ENCODE results near the gene PARVA.

PARVA gene

GRCh38 chr11:12375720-12376119 is 1.7 kb upstream of the PARVA start:
- H3K4me3 ChIP-seq (ENCODE audit: low read depth, low read length), result no peak overlapping the region
- no peaks in the 10 kb centered on the region for H3K36me3 ChIP-seq (replicated peaks)
- DNase-seq, result no peak
- in situ Hi-C loops (cut with HindIII; ENCODE audit: low pct_ligation_motif_present, low sequenced_read_pairs), result no loop called here
- H3K27me3 ChIP-seq (replicated peaks), result no peaks in the 10 kb centered on the region
- no peak overlapping the region for H3K27ac ChIP-seq
- TF ChIP-seq, protein P1, sequence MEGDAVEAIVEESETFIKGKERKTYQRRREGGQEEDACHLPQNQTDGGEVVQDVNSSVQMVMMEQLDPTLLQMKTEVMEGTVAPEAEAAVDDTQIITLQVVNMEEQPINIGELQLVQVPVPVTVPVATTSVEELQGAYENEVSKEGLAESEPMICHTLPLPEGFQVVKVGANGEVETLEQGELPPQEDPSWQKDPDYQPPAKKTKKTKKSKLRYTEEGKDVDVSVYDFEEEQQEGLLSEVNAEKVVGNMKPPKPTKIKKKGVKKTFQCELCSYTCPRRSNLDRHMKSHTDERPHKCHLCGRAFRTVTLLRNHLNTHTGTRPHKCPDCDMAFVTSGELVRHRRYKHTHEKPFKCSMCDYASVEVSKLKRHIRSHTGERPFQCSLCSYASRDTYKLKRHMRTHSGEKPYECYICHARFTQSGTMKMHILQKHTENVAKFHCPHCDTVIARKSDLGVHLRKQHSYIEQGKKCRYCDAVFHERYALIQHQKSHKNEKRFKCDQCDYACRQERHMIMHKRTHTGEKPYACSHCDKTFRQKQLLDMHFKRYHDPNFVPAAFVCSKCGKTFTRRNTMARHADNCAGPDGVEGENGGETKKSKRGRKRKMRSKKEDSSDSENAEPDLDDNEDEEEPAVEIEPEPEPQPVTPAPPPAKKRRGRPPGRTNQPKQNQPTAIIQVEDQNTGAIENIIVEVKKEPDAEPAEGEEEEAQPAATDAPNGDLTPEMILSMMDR (IDR thresholded peaks at IDR 0.05; ENCODE audit: low read depth, low read length, missing control alignments), result no peak

- DNase-seq, result peak; percentile 43
- Histone ChIP-seq H3K27ac (peak overlapping the region; percentile 9), H3K4me3 (ENCODE audit: low read depth, low read length) (no peak overlapping the region), H3K27me3 (replicated peaks) (no peaks in the 10 kb centered on the region), H3K36me3 (replicated peaks) (no peaks in the 10 kb centered on the region)
- TF ChIP-seq, protein P1 (IDR thresholded peaks at IDR 0.05; ENCODE audit: low read depth, low read length, missing control alignments), result no peak
- in situ Hi-C loops (cut with HindIII; ENCODE audit: low pct_ligation_motif_present, low sequenced_read_pairs), result no loop called here
These were observed 901 bp upstream of the PARVA start for GRCh38 chr11:12376259-12377081.

DNA sequence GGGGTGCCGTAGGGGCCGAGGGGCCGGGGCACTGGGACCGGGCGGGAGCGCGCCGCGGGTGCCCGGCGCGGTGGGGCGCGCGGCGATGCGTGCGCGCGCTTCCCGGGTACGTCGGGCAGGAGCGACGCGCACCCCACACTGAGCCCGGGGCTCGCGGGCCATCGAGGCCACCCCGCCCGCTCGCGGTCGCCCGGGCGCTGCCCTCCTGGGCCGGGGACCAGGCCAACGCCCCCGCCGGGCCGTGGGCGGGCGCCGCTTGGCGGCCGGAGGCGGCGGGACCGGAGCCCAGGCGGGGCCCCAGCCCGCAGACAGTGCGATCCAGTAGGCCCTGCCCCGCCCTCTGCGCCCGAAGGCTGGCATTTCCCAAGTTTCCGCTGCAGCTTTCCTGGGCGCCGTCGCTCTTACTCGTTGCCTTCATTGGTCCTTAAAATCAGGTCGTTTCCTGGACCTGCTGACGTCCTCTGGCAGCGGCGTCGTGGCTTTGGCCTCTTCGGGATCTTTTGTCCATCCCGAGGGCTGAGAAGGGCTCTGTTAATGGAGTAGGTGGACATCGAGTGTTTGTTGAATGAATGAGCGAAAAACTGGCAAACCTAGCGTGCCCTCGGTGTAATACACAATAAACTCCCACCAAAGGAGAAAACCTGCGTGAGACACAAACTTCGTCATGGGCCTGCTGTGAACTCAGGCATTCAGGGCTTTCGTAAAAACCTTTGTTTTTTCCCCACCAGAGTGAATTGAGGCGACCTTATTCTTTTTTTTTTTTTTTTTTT is 638 bp downstream of the PARVA start:
- TF ChIP-seq, protein P1 (IDR thresholded peaks at IDR 0.05; ENCODE audit: low read depth, low read length, missing control alignments), result no peak

DNA sequence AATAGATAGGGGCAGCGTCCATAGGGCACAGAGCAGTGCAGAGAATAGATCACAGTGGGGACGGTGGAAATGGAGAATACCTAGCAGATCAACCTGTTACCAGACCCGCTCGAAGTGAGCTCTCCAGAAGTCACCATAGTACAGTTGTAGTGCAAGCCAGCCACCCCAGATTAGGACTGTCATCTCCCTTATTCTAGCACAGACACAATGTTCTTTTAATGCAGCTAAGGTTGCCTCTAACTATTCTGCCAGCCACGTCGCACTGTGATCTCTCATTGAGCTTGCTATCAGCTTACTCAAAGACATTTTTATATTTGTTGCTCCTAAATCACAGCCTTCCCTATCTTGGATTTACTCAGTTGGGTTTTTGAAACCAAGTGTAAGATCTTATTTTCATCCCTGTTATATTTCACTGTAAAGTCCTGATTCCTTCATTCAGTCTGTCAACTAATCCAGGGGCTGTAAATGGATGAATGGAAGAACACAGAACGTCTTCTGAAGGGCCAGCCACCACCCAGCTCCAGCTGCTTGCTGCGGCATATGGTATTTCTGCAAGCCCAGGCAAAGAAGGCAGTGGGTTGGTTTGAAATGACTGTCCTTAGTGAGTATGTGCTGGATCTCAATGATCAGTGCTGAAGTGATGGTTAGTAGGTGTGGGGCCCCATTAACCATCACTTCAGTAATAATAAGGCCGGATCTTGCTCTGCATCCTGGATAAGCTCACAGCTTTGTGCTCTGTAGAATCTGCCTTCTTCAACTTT is 3.4 kb downstream of the PARVA start:
- Histone ChIP-seq H3K27ac (no peak overlapping the region), H3K4me3 (ENCODE audit: low read depth, low read length) (no peak overlapping the region), H3K27me3 (replicated peaks) (no peaks in the 10 kb centered on the region), H3K36me3 (replicated peaks) (no peaks in the 10 kb centered on the region)
- DNase-seq, result no peak
- TF ChIP-seq, protein P1 (IDR thresholded peaks at IDR 0.05; ENCODE audit: low read depth, low read length, missing control alignments), result no peak
- in situ Hi-C loops (cut with HindIII; ENCODE audit: low pct_ligation_motif_present, low sequenced_read_pairs), result no loop called here

More for the DNA sequence above, 638 bp downstream of the PARVA start:
- H3K27ac ChIP-seq, result peak overlapping the region; percentile 97
- peak overlapping the region; percentile 80 for H3K4me3 ChIP-seq (ENCODE audit: low read depth, low read length)
- H3K36me3 ChIP-seq (replicated peaks), result no peaks in the 10 kb centered on the region
- H3K27me3 ChIP-seq (replicated peaks), result no peaks in the 10 kb centered on the region
- DNase-seq, result peak; percentile 49
- in situ Hi-C loops (cut with HindIII; ENCODE audit: low pct_ligation_motif_present, low sequenced_read_pairs), result no loop called here

DNA sequence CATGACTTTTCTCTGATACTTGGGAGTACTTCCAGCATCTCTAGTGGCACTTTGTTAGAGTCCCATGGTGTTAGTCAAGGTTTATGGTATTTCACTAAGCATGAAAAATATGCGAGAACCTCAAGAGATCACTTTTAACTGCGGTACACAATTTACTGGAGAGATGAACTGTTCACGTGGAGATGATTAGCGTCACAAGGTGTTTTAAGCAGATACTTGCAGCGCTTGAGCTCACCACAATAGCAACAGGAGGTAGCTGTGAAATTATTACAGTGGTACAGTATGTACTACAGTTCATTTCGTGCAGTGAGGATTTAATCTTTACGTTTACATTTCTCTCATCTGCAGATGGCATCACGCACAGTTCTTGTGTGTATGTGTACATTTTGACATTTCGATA is 4.5 kb downstream of the PARVA start:
- TF ChIP-seq, protein P1 (IDR thresholded peaks at IDR 0.05; ENCODE audit: low read depth, low read length, missing control alignments), result no peak
- Histone ChIP-seq H3K27ac (no peak overlapping the region), H3K27me3 (replicated peaks) (no peaks in the 10 kb centered on the region), H3K36me3 (replicated peaks) (no peaks in the 10 kb centered on the region), H3K4me3 (ENCODE audit: low read depth, low read length) (no peak overlapping the region)
- no peak for DNase-seq
- in situ Hi-C loops (cut with HindIII; ENCODE audit: low pct_ligation_motif_present, low sequenced_read_pairs), result no loop called here

All from brain microvascular endothelial cell (primary cell).